Adipose tissue (tissue), 3 donors: ENCODE measurements around the gene SCIMP. TPM values are rescaled to one million over a fixed set of nuclear protein-coding genes. Genes with fewer than 3 reads are reported as not detected.
"Not testable (repeated sequence)": the region's sequence is repeated elsewhere in the genome, so short reads cannot be mapped to it uniquely, and the experiment has no call there.

Source experiments
- H3K27ac ChIP-seq: one replicate; pipeline ENCODE4 v1.5.1; 2013; ENCODE audit warnings: low read depth, low read length
- WGBS, 3 donors: extraction: QIAGEN DNeasy Blood & Tissue Kit; methylation state at CpG; one replicate each; pipeline ENCODE4 v1.1.7; 2013; 5-methylcytosine and 5-hydroxymethylcytosine counted together
- polyA plus RNA-seq, 3 donors: library from polyadenylated mRNA; stranded (reverse); fragments of 200-250 nt; gene quantifications; one replicate each; pipeline ENCODE4 v1.2.3, GENCODE V29; 2013
- donor health status: healthy with polysubstance abuse.
- donor health status: Bipolar disorder and iron deficiency.
- donor health status: healthy.

Gene SCIMP
- polyA plus RNA-seq, 3 donors: 0.98 to 2.2 TPM; not detected in 1

DNA sequence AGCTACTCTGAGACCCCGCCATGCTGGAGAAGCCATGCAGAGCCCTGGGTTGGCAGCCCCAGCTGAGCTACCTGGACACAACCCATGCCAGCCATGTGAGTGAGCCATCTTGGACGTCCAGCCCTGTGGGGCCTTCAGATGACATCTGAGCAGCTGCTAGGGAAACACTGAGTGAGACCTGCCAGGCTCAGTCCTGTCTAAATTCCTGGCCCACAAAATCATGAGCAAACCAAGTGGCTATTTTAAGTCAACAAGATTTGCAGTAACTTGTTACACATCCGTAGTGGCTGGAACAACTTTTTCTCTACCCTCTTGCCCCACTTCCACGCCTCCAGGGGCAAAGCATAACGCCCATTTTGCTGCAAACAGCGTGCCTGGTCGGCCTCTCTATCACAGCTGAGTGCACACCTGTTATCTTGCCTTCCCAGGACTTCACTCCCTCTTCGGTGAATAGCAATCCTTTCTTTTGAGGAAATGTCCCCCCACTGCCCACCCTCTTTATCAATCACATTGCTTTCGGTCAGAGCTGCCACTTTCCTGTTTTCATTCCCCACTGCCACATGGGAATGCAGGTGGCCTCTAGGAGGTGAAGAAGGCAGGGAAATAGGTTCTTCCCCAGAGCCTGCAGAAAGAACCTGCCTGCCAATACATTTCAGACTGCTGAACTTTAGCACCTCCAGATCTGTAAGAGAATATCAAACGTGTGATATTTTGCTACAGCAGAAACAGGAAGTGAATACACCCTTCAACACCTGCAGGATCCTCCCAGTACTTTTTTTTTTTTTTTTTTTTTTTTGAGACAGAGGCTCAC, 7.4 kb upstream of the SCIMP start:
- WGBS, 3 donors: 33 to 67% (median 64%) methylated on average over 10 of the region's 10 CpGs
- no peak overlapping the region for H3K27ac ChIP-seq

DNA sequence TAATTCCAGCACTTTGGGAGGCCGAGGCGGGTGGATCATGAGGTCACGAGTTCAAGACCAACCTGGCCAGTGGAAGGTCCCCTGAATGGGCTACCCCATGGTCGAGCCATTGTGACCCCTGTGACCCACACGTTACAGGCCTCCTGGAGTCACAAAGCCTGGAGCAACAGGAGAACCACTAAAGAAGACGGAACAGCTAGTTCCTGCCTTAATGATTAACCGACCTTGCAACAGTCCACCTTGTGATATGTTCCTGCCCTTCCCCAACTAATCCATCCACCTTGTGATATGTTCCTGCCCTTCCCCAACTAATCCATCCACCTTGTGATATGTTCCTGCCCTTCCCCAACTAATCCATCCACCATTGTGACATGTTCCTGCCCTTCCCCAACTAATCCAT, 5.1 kb upstream of the SCIMP start:
- 75 to 85% (median 84%) methylated on average over 7 of the region's 7 CpGs for WGBS, 3 donors

DNA sequence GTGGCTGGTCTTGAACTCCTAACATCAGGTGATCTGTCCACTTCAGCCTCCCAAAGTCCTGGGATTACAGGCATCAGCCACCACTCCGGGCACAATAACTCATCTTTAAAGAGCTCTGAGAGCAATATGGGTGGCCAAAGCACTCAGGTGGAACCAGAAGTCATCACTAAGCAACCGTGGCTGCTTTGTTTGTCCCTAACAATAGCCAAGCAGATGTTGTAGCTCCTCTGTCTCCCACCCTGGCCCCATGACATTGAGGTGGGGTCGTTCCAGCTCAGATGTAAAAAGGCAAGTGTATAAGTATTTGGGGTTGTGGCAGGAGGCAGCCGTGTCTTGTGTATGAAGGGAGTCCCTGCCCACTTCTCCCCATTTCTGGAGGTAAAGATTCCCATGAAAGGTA, 3.7 kb upstream of the SCIMP start:
- 63 to 79% (median 73%) methylated on average over 4 of the region's 4 CpGs for WGBS, 3 donors
- H3K27ac ChIP-seq: no peak overlapping the region

More for the DNA sequence above, 5.1 kb upstream of the SCIMP start:
- H3K27ac ChIP-seq: not testable (repeated sequence)

DNA sequence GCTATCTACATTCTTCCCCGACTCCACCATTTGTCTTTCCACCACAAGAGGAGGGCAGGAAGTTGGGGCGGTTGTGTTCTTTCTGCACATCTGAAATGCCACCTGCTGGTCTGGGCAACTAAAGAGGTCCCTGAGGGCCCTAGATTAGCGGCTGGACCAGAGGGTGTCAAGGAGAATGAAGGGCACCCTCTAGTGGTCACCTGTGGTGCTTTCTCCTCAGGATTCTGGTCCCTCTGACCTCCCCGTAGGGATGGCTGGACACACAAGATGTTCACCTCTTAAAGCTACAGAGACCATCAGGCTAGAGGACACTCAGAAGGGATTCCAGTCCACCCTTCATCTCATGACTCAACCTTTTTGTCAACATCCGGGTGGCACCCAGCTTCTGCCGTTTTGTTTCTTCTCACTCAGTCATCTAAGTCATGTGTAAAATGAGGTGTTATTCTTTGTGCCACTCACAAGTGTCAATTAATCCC, 2.9 kb upstream of the SCIMP start:
- WGBS, 3 donors: 25 to 32% (median 30%) methylated on average over 6 of the region's 6 CpGs
- H3K27ac ChIP-seq: no peak overlapping the region

DNA sequence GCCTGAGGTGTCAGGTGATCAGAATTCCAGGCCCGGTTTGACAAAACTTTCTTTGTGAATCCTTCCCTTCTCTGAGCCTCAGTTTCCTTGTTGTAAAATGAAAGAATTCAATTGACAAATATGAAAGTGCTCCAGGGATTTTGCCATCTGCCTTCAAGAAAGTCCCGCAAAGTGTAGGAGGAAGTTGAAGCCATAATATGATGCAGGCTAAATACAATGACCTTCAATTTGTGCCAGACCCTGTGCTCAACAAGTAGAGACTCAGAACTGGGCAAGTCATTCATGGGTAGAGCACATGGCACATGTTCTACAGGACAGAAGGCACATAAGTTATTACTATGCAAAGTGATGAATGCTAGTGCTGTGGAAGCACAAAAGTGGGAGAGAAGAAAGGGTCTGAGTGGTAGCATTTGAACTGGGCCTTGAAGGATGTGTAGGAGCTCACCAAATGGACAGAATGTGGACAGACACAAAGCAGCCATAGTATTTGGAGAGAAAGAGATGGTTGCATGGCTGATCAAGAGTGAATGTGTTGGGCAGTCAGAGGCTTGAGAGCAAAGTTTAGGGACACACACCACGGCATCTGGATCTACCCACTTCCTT, 2.4 kb upstream of the SCIMP start:
- no peak overlapping the region for H3K27ac ChIP-seq
- WGBS, 3 donors: 73 to 81% (median 79%) methylated on average over 3 of the region's 3 CpGs

DNA sequence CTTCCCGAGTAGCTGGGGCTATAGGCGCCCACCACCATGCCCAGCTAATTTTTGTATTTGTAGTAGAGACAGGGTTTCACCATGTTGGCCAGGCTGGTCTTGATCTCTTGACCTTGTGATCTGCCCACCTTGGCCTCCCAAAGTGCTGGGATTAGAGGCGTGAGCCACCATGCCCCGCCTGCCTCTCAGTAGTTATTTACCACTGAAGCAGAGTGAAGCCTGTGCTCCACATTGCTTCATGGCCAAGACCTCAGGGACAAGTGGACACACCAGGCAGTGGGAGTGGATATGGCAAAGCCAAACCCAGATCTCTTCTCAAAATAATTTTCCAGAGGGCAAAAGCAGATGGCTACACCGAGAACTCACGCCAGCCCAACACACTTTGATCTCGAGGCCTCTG, 1.2 kb downstream of the SCIMP start:
- WGBS, 3 donors: 93 to 98% (median 93%) methylated on average over 7 of the region's 7 CpGs
- not testable (repeated sequence) for H3K27ac ChIP-seq

DNA sequence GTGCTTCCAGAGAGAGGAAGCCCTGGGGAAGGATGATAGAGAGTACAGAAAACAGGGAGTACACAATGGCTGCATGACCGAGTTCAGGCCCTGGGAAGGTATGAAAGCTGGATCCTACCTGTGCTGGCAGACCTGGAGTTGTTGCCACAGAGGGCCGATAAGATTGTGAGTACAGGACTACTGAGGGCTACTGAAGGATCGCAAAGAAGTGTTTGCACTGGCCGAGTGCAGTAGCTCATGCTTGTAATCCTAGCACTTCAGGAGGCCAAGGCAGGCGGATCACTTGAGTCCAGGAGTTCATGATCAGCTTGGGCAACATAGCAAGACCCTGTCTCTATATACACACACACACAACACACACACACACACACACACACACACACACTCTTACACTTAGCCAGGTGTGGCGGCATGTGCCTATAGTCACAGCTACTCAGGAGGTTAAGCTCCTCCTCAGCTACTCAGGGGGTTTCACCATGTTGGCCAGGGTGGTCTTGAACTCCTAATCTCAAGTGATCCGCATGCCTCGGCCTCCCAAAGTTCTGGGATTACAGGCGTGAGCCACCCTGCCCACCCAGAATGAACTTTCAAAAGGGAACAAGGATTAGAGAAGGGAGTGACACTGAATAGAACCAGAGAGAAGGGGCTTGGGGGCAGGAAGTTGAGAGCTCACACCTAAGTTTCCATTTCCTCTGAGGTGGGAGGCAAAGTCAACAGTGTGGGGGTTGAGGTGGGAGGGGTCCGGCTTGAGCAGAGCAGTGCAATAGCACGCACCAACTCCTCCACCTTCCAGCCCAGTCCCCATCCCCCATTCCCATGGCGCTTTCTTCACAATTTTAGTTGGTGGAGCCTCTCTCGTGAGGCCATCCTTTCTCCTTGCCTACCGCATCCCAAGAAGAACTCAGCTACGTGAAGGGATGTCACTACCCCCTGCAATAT, 7.5 kb downstream of the SCIMP start:
- WGBS, 3 donors: 91 to 95% (median 92%) methylated on average over 15 of the region's 15 CpGs
- H3K27ac ChIP-seq: no peak overlapping the region

DNA sequence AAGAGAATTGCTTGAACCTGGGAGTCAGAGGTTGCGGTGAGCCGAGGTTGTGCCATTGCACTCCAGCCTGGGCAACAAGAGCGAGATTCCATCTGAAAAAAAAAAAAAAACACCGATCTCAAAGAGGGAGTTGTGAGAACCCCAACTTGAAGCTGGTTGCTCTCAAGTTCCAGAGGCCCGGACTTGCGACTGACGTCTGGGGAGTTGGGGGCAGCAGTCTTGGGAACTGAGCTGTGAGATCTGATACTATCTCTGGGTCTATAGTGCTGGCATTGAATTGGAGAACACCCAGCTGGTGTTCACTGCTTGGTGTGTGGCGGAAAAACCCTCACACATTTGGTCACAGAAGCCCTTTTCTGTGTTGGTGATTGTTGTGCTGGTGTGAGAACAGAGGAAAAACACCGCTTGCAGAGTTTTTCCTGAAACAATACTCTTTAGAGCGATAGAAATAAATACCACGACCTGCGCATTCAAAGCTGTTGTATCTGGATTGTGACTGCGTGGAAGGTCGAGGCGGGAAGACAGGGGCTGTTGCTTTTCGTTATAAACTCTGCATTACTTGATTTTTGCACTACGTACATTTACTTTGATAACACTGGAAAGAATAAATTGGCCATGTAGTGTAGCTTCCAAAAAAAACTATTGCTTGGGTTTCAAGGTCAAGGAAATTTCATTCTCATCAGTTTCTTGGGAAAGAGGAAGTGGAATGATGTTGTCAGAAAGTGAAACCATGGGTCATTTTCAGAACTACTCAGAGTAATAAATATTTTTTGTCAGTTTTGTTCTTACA, 8.8 kb downstream of the SCIMP start:
- WGBS, 3 donors: 86 to 87% (median 86%) methylated on average over 17 of the region's 17 CpGs
- H3K27ac ChIP-seq: no peak overlapping the region

DNA sequence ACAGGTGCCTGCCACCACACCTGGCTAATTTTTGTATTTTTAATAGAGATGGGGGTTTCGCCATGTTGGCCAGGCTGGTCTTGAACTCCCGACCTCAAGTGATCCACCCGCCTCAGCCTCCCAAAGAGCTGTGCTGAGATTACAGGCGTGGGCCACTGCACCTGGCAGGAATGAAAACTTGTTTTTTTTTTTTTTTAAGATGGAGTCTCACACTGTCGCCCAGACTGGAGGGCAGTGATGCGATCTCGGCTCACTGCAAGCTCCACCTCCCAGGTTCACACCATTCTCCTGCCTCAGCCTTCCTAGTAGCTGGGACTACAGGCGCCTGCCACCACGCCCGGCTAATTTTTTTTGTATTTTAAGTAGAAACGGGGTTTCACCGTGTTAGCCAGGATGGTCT, 12.7 kb downstream of the SCIMP start:
- H3K27ac ChIP-seq: not testable (repeated sequence)
- 86 to 98% (median 92%) methylated on average over 10 to 12 of the region's 12 CpGs for WGBS, 3 donors

DNA sequence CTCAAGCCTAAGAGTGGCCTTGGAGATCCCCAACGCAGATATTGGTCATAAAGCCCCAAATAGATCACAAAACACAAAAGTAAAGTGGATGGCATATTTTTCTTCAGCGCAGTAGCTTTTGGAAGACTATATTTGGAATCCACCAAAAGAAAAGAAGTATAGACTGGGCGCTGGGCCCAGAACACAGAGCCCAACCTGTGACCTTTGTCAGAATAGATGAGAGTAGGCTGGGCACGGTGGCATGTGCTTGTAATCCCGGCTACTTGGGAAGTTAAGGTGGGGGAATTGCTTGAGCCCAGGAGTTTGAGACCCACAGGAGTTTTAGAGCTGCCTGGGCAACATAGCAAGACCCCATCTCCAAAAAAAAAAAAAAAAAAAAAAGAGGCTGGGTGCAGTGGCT, 14.6 kb downstream of the SCIMP start:
- no peak overlapping the region for H3K27ac ChIP-seq
- WGBS, 3 donors: 84 to 95% (median 89%) methylated on average over 5 of the region's 5 CpGs

DNA sequence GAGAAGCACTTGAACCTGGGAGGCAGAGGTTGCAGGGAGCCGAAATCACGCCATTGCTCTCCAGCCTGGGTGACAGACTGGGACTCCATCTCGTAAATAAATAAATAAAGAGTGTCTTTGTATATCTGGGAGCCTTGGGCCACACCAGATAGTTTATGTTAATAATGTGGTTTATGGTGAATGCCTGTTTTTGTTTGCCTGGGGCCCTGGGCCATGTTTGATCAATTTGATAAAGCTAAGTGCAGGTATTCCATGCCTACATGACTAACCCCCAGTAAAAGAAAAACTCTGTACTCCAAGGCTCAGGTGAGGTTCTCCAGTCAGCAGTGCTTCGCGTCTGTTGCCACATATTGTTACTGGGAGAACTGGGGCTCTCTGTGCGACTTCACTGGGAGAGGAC, 15.1 kb downstream of the SCIMP start:
- H3K27ac ChIP-seq: no peak overlapping the region
- 95 to 98% (median 95%) methylated on average over 6 of the region's 6 CpGs for WGBS, 3 donors

DNA sequence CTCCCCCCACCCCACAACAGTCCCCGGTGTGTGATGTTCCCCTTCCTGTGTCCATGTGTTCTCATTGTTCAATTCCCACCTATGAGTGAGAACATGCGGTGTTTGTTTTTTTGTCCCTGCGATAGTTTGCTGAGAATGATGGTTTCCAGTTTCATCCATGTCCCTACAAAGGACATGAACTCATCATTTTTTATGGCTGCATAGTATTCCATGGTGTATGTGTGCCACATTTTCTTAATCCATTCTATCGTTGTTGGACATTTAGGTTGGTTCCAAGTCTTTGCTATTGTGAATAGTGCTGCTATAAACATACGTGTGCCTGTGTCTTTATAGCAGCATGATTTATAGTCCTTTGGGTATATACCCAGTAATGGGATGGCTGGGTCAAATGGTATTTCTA, 17.1 kb downstream of the SCIMP start:
- whole genome bisulfite sequencing, 3 donors: 89 to 100% (median 93%) methylated on average over 2 to 4 of the region's 5 CpGs

DNA sequence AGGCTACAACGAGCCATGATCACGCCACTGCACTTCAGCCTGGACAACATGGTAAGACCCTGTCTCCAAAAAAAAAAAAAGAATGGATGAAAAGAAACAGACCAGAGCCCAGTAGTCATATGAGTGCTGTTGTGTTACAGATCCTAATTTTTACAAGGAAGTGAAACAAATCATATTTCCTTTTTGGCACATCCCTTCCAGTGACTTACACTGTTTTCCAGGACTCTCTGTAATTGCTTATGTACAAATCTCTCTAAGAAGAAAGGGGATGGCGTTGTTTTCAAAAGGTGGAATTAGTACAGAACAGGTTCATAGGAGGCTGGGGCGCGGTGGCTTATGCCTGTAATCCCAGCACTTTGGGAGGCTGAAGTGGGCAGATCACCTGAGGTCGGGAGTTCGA, 23.2 kb downstream of the SCIMP start:
- no peak overlapping the region for H3K27ac ChIP-seq
- WGBS, 3 donors: 90 to 93% (median 93%) methylated on average over 7 of the region's 7 CpGs

More for the DNA sequence above, 17.1 kb downstream of the SCIMP start:
- H3K27ac ChIP-seq: not testable (repeated sequence)

DNA sequence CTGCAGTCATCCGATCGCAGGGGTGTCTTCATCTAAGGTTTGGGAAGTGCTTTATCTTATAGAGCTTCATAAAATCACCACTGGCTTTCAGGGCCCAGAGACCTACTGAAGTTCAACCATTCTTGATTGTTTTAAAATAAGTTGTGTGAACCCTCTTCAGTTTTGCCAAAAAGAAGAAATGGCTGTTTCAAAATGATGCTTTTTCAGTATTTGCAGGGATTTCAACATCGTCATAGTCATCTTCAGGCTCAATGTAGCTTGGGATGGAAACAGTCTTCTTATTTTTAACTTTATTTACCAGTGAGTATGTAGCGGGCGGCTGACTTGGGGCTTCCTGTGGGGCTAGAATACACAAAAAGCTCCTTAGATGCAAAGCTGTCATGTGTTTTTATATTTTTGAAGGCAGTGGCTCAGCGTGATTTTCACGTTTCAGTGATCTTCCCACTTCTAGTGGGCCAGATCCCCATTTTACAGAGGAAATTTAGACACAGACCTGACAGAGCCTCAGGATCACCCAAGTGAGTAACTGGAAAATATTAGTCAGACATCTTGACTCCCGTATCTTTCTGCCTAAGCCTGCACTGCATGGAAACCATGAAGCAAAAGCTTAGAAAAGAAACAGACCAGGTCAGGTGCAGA, 23.9 kb downstream of the SCIMP start:
- no peak overlapping the region for H3K27ac ChIP-seq
- WGBS, 3 donors: 87% methylated on average over 8 of the region's 8 CpGs

DNA sequence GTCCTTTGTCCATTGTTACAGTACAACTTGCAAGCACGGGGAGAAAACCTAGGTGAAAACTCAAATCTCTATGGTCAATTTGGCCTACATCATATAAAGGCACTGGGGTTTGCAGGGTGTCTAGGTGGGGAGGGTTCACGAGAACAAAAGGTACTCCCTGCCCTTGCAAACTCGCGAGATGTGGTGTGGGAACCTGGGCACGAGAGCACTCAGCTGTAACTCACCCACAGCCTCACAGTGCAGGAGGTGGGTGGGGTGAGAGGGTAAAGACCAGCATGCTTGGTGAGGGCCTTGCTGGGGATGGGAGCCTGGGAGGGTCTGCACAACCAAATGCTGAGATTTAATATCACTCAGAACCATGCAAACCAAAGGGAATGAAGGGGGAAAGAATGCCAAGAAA, 24.6 kb downstream of the SCIMP start:
- 83 to 87% (median 85%) methylated on average over 5 of the region's 5 CpGs for WGBS, 3 donors
- H3K27ac ChIP-seq: no peak overlapping the region

DNA sequence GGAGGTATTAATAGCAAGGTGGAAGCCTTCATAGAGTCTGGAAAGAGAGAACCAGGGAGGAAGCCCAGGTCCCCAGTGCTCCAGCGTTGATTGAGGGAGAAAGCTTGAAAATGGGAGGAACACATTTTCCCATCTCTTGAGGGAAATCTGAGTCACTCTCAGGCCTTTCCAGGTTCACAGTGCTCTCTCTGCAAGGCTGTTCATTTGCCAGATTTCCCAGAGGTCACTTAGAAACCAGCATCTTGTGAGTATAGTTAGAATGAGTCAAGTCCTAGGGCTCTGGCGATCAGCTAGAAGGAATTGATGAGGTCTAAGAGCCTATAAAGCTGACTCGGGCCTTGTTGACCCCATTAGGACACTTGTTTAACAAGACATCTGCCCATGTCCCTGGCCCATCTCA, 25.3 kb downstream of the SCIMP start:
- H3K27ac ChIP-seq: no peak overlapping the region
- WGBS, 3 donors: 88 to 98% (median 93%) methylated on average over 3 of the region's 3 CpGs

DNA sequence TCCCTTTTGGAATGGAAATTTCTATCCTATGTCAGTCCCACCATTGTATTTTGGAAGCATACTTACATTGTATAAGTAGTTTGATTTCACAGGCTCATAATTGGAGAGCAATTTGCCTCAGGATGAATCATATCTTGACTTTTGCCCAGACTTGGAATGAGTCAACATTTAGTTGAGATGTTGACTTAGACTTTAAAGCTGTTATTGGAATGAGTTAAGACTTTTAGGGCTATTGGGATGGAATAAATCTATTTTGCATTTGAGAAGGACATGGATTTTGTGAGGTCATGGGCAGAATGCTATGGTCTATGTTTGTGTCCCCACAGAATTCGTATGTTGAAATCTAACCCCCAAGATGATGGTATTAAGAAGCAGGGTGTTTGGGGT, 30.8 kb downstream of the SCIMP start:
- no peak overlapping the region for H3K27ac ChIP-seq
- 94 to 96% (median 96%) methylated on average over 1 of the region's 1 CpG for WGBS, 3 donors
